HG03064 (cell line): ENCODE data around the gene MYL12A.
"Not testable (repeated sequence)": the region's sequence is repeated elsewhere in the genome, so short reads cannot be mapped to it uniquely, and the experiment has no call there.

Source experiments
- ATAC-seq: cut with Tn5 transposase; IDR thresholded peaks from one replicate; pipeline ENCODE4 v1.9.1; 2021; ENCODE audit warnings: low read depth; ENCODE audit not compliant: unreplicated experiment

Gene MYL12A

GRCh38 chr18:3251963-3252277 lies 4.3 kb downstream of the MYL12A start:
- no peak for ATAC-seq

- no peak for ATAC-seq
Observed at GRCh38 chr18:3252843-3253242, 5.2 kb downstream of the MYL12A start.

- ATAC-seq: no peak
Observed at GRCh38 chr18:3254725-3255124, 7.1 kb downstream of the MYL12A start.

GRCh38 chr18:3255611-3256165 lies 8.1 kb downstream of the MYL12A start:
- no peak for ATAC-seq

GRCh38 chr18:3256693-3257626 lies 9.4 kb downstream of the MYL12A start:
- no peak for ATAC-seq

GRCh38 chr18:3257627-3258120 lies 10.1 kb downstream of the MYL12A start:
- ATAC-seq: no peak

- ATAC-seq: no peak
Observed at GRCh38 chr18:3260995-3261372, 13.4 kb downstream of the MYL12A start.

GRCh38 chr18:3261373-3262233 lies 14.0 kb downstream of the MYL12A start, which contains the start of gene MYL12B:
MYL12B (plus strand) TSS chr18:3262133; CDS start chr18:3272899, 10,766 bp downstream.
- ATAC-seq: peak; percentile 82

- ATAC-seq: peak; percentile 20
Observed at GRCh38 chr18:3262234-3263131, 14.9 kb downstream of the MYL12A start.

- no peak for ATAC-seq
Observed at GRCh38 chr18:3263132-3263700, 15.6 kb downstream of the MYL12A start.

GRCh38 chr18:3264362-3264761 lies 16.8 kb downstream of the MYL12A start:
- ATAC-seq: no peak

- no peak for ATAC-seq
Observed at GRCh38 chr18:3265564-3266033, 18.0 kb downstream of the MYL12A start.

- no peak for ATAC-seq
Observed at GRCh38 chr18:3266062-3266608, 18.5 kb downstream of the MYL12A start.

GRCh38 chr18:3268306-3268705 lies 20.7 kb downstream of the MYL12A start:
- no peak for ATAC-seq

GRCh38 chr18:3269241-3269913 lies 21.8 kb downstream of the MYL12A start:
- ATAC-seq: no peak

GRCh38 chr18:3269914-3270299 lies 22.3 kb downstream of the MYL12A start:
- ATAC-seq: no peak

GRCh38 chr18:3273042-3273441 lies 25.4 kb downstream of the MYL12A start:
- no peak for ATAC-seq

GRCh38 chr18:3277643-3278213 lies 30.1 kb downstream of the MYL12A start:
- ATAC-seq: not testable (repeated sequence)
